Upper lobe of left lung (tissue), 4 donors: ENCODE results near the gene PGP.

Source experiments
- POLR2A ChIP-seq, 4 donors: fragments of 450-650 bp; IDR thresholded peaks; one replicate each; pipeline ENCODE4 v1.5.1; 2016 to 2017; ENCODE audit warnings: antibody characterized with exemption in 4 of 4, mild to moderate bottlenecking in 2 of 4
- POLR2AphosphoS5 ChIP-seq, 2 donors: sonication (generic); formaldehyde crosslinking; IDR thresholded peaks; one replicate each; pipeline ENCODE4 v1.5.1; 2017; ENCODE audit warnings: antibody characterized with exemption in 2 of 2
- TF ChIP-seq, protein P1 (sequence below), 6 experiments: fragments of 450-650 bp in 4 of 6; fragments of 200-600 bp in 2 of 6; sonication (generic) in 2 of 6; IDR thresholded peaks; one replicate each; pipeline ENCODE4 v1.5.1; 2016 to 2019; ENCODE audit warnings: antibody characterized with exemption in 6 of 6

DNA sequence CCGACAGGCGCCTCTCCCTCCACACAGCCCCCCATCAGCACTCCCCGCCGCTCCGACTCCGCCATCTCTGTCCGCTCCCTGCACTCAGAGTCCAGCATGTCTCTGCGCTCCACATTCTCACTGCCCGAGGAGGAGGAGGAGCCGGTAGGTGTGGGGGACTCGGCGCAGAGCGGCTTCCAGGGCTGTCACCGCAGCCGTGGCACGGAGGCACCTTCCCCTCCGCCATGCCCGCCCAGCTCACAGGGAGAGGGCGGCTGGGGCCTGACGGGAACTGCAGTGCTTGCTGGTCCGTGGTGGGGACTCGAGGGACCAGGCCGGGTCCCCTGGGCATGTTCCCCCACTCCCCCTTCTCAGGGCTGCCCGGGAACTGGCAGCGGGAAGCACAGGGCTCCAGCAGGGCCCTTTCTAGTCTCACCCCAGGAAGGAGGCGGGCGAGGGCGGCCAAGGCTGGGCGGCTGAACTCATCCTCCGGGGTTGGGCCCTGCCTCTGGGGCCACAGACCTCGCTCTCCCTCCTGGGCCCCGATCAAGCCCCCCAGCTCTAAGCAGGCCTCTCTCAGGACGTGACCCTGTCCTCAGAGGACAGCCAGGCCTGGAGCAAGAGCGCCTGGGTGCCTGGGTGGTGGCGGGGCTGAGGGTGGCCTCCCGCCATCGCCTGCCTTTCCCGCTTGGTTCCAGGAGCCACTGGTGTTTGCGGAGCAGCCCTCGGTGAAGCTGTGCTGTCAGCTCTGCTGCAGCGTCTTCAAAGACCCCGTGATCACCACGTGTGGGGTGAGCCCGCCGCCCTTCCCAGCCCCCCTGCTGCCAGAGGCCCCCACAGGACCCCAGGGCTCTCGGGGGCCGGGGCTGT lies 43.8 kb downstream of the PGP start:
- TF ChIP-seq, protein P1, sequence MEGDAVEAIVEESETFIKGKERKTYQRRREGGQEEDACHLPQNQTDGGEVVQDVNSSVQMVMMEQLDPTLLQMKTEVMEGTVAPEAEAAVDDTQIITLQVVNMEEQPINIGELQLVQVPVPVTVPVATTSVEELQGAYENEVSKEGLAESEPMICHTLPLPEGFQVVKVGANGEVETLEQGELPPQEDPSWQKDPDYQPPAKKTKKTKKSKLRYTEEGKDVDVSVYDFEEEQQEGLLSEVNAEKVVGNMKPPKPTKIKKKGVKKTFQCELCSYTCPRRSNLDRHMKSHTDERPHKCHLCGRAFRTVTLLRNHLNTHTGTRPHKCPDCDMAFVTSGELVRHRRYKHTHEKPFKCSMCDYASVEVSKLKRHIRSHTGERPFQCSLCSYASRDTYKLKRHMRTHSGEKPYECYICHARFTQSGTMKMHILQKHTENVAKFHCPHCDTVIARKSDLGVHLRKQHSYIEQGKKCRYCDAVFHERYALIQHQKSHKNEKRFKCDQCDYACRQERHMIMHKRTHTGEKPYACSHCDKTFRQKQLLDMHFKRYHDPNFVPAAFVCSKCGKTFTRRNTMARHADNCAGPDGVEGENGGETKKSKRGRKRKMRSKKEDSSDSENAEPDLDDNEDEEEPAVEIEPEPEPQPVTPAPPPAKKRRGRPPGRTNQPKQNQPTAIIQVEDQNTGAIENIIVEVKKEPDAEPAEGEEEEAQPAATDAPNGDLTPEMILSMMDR (IDR thresholded peaks at IDR 0.05), result no peak
- no peak for TF ChIP-seq POLR2A (IDR thresholded peaks at IDR 0.05)
- TF ChIP-seq POLR2AphosphoS5 (IDR thresholded peaks at IDR 0.05), result no peak
